GM23338 (cell line): ENCODE measurements around the gene CPXM1. TPM values are rescaled to one million over a fixed set of nuclear protein-coding genes. Genes with fewer than 3 reads are reported as not detected.
A peak's percentile ranks its signal among the peaks of the same experiment; 100 is the strongest.

Experiments
- ATAC-seq: fragments of 200-7000 bp; cut with Tn5 transposase; 3 replicates; pipeline ENCODE4 v1.9.1; 2020
- DNase-seq: peaks from one replicate; pipeline ENCODE4 v3.0.0-alpha.2; 2015; ENCODE audit warnings: low spot score
- H2AFZ ChIP-seq: fragments of 200-600 bp; sonication (generic); 2 replicates; pipeline ENCODE4 v1.8.0; 2016; ENCODE audit warnings: antibody characterized with exemption, mild to moderate bottlenecking, moderate library complexity
- H3F3A ChIP-seq: fragments of 200-600 bp; sonication (generic); replicated peaks from 2 replicates; pipeline ENCODE4 v1.8.0; 2017; ENCODE audit warnings: antibody characterized with exemption, mixed run types, low read depth
- H3K27ac ChIP-seq: fragments of 200-600 bp; sonication (generic); 2 replicates; pipeline ENCODE4 v1.6.1; 2016; ENCODE audit warnings: low read depth
- H3K27me3 ChIP-seq: fragments of 200-600 bp; sonication (generic); 2 replicates; pipeline ENCODE4 v1.8.0; 2016; ENCODE audit warnings: mild to moderate bottlenecking, mixed run types, moderate library complexity; ENCODE audit not compliant: insufficient read depth
- H3K36me3 ChIP-seq: fragments of 200-600 bp; sonication (generic); 2 replicates; pipeline ENCODE4 v1.8.0; 2016; ENCODE audit warnings: mild to moderate bottlenecking; ENCODE audit not compliant: insufficient read depth
- H3K4me1 ChIP-seq: fragments of 200-600 bp; sonication (generic); 2 replicates; pipeline ENCODE4 v1.8.0; 2016; ENCODE audit warnings: mild to moderate bottlenecking, moderate library complexity; ENCODE audit not compliant: insufficient read depth
- H3K4me2 ChIP-seq: fragments of 200-600 bp; sonication (generic); 2 replicates; pipeline ENCODE4 v1.7.1; 2017; ENCODE audit warnings: mixed run types
- H3K4me3 ChIP-seq: fragments of 200-600 bp; sonication (generic); 2 replicates; pipeline ENCODE4 v1.6.1; 2016; ENCODE audit warnings: mixed run types
- H3K79me2 ChIP-seq: fragments of 200-600 bp; sonication (generic); replicated peaks from 2 replicates; pipeline ENCODE4 v1.8.0; 2017; ENCODE audit warnings: mild to moderate bottlenecking; ENCODE audit not compliant: insufficient read depth
- H3K9me2 ChIP-seq: fragments of 200-600 bp; sonication (generic); 2 replicates; pipeline ENCODE4 v1.8.0; 2017; ENCODE audit not compliant: insufficient read depth
- H4K20me1 ChIP-seq: fragments of 200-600 bp; sonication (generic); replicated peaks from 2 replicates; pipeline ENCODE4 v1.8.0; 2017; ENCODE audit warnings: mild to moderate bottlenecking; ENCODE audit not compliant: insufficient read depth
- H3K27ac Mint-ChIP-seq: 2 replicates; pipeline ENCODE4 v1.8.0; 2020; ENCODE audit warnings: inconsistent platforms, mild to moderate bottlenecking, moderate library complexity, mixed read lengths
- H3K27me3 Mint-ChIP-seq: 3 replicates; pipeline ENCODE4 v1.8.0; 2022; ENCODE audit warnings: low read depth, mild to moderate bottlenecking, moderate library complexity, mixed read lengths, inconsistent platforms; ENCODE audit not compliant: insufficient read depth, poor library complexity
- H3K36me3 Mint-ChIP-seq: 3 replicates; pipeline ENCODE4 v1.8.0; 2021; ENCODE audit warnings: low read depth, mild to moderate bottlenecking, inconsistent platforms, moderate library complexity, mixed read lengths
- H3K4me1 Mint-ChIP-seq: 3 replicates; pipeline ENCODE4 v1.8.0; 2020; ENCODE audit warnings: mild to moderate bottlenecking, inconsistent platforms, mixed read lengths
- H3K4me3 Mint-ChIP-seq: 3 replicates; pipeline ENCODE4 v1.8.0; 2021; ENCODE audit warnings: moderate library complexity, mild to moderate bottlenecking, inconsistent platforms, mixed read lengths
- H3K9me3 Mint-ChIP-seq: 3 replicates; pipeline ENCODE4 v1.8.0; 2020; ENCODE audit warnings: moderate library complexity, mild to moderate bottlenecking, inconsistent platforms, mixed read lengths
- CTCF ChIP-seq, 2 experiments: fragments of 200-600 bp in 1 of 2; sonication (generic) in 1 of 2; conservative IDR thresholded peaks; 2 replicates each; pipeline versions ENCODE4 v1.5.1 to v1.6.1; 2016 to 2017; ENCODE audit warnings: antibody characterized with exemption in 2 of 2, low read depth in 2 of 2, mild to moderate bottlenecking in 2 of 2, moderate library complexity in 1 of 2
- EZH2 ChIP-seq: fragments of 200-600 bp; sonication (generic); IDR thresholded peaks from one replicate; pipeline ENCODE4 v1.8.0; 2017; ENCODE audit warnings: antibody characterized with exemption, mild to moderate bottlenecking, low read depth; ENCODE audit not compliant: unreplicated experiment
- ZNF462 ChIP-seq: fragments of 250-450 bp; sonication (Bioruptor Pico); IDR thresholded peaks from 2 replicates; pipeline ENCODE4 v1.5.0; 2020; ENCODE audit warnings: mild to moderate bottlenecking, moderate library complexity
- polyA plus RNA-seq: library from polyadenylated mRNA; unstranded; fragments of >200 nt; fragmentation: Nextera tagmentation; extraction: Ambion mirVana; gene quantifications from 2 replicates; pipeline ENCODE4 v1.2.1, GENCODE V29; 2016
- total RNA-seq: library from RNA; depleted of rRNA; stranded (reverse); fragments of >200 nt; shearing (Covaris generic); gene quantifications from 2 replicates; pipeline ENCODE4 v1.2.3, GENCODE V29; 2014

CPXM1 gene
- total and polyA plus RNA-seq, 2 experiments from 2014 or later: 17.0 to 29.3 TPM

DNA sequence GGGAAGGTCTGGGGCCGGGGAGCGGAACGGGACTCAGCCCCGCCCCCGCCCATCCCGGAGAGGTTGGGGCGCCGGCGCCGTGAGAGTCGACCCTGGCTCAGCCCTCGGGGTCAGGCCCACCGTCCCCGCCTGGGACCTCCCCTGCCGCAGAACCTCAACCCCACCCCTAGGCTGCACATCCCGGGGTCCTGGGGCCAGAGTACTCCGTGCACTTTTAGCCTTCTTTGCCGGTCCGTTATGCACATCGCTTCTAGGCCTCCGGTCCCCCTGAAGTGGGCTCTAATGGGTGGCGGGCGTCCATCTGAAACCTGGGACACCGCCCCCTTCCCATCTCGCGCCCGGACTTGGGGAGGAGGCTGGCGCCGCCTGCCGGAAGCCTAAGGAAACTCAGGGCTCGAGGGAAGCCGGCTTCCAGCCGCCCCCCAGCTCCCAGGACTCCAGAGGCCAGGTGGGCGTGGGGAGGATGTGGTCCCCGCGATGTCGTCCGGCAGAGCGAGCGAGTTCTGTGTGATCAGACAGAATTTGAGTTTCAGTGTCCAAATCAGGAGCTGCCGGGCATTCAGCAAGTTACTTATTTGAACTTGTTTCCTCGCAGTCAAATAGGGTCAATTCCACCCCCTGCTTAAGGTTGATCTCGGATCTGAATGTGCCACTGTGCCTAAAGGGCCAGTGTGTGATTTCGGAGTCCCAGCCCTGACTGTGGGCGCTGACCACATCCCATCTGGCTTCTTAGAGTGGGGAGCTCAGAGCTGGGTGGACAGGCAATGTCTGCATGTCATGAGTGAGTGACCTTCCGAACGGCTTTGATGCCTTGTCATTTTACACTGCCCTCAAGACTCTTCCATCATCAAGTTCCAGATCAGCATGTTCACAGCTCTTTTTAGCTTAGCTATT is 47.6 kb downstream of the CPXM1 start:
- Histone ChIP-seq H3K27ac (no peak overlapping the region), H3K36me3 (no peaks in the 10 kb centered on the region), H3K4me1 (peaks cover 28% of the 10 kb centered on the region), H3K27me3 (peaks cover 75% of the 10 kb centered on the region), H3F3A (no peaks in the 10 kb centered on the region; the same call in 1 of the 2 replicates), H4K20me1 (peaks cover 4% of the 10 kb centered on the region; the same call in 1 of the 2 replicates), H3K79me2 (no peaks in the 10 kb centered on the region), H3K9me2 (no peaks in the 10 kb centered on the region), H2AFZ (no peak overlapping the region), H3K4me2 (peak overlapping the region; percentile 84), H3K4me3 (peak overlapping the region; percentile 62)
- Mint-ChIP-seq H3K27ac (no peak overlapping the region), H3K36me3 (no peaks in the 10 kb centered on the region; the same call in 2 of the 3 replicates), H3K9me3 (no peaks in the 10 kb centered on the region), H3K4me3 (peak overlapping the region; percentile 78), H3K4me1 (peaks cover 34% of the 10 kb centered on the region), H3K27me3 (peaks cover 61% of the 10 kb centered on the region)
- ATAC-seq (peak; percentile 13), DNase-seq (peak; percentile 91)
- no peak for TF ChIP-seq ZNF462
- TF ChIP-seq CTCF (conservative IDR thresholded peaks at IDR 0.05; ENCODE audit: low read depth in 2 of 2): peak; percentile 82 to 84
- peak; percentile 54 for TF ChIP-seq EZH2
